ENCODE measurements around the gene NAV1.
"Not testable (repeated sequence)": the region's sequence is repeated elsewhere in the genome, so short reads cannot be mapped to it uniquely, and the experiment has no call there.

NAV1 gene

GRCh38 chr1:201538612-201539551, at the start of gene NAV1:
Gene NAV1, plus strand, starts transcription at chr1:201539127. Its CDS starts 83,758 bp downstream, at chr1:201622885.
- DNase-seq (ENCODE audit: low read depth), result peak; percentile 90
- no peak for TF ChIP-seq CTCF (conservative IDR thresholded peaks at IDR 0.05; ENCODE audit: low read length)
- peak within 1 kb of the TSS; percentile 94 for H3K4me3 ChIP-seq (ENCODE audit: low read length)

- DNase-seq (ENCODE audit: low read depth), result no peak
- H3K4me3 ChIP-seq (ENCODE audit: low read length), result no peak overlapping the region
- no peak for TF ChIP-seq CTCF (conservative IDR thresholded peaks at IDR 0.05; ENCODE audit: low read length)
Observed at GRCh38 chr1:201489643-201490261, 49.2 kb upstream of the NAV1 start.

GRCh38 chr1:201490708-201491131, 48.2 kb upstream of the NAV1 start:
- no peak overlapping the region for H3K4me3 ChIP-seq (ENCODE audit: low read length)
- no peak for TF ChIP-seq CTCF (conservative IDR thresholded peaks at IDR 0.05; ENCODE audit: low read length)
- no peak for DNase-seq (ENCODE audit: low read depth)

GRCh38 chr1:201491896-201492511, 46.9 kb upstream of the NAV1 start:
- H3K4me3 ChIP-seq (ENCODE audit: low read length), result no peak overlapping the region
- no peak for TF ChIP-seq CTCF (conservative IDR thresholded peaks at IDR 0.05; ENCODE audit: low read length)
- DNase-seq (ENCODE audit: low read depth), result no peak

GRCh38 chr1:201493026-201493656, 45.8 kb upstream of the NAV1 start:
- not testable (repeated sequence) for DNase-seq (ENCODE audit: low read depth); H3K4me3 ChIP-seq (ENCODE audit: low read length)

GRCh38 chr1:201493757-201494617, 44.9 kb upstream of the NAV1 start:
- DNase-seq (ENCODE audit: low read depth), result no peak
- no peak overlapping the region for H3K4me3 ChIP-seq (ENCODE audit: low read length)
- TF ChIP-seq CTCF (conservative IDR thresholded peaks at IDR 0.05; ENCODE audit: low read length), result no peak
